NCI-H69 (cell line): ENCODE measurements around the gene NRP2.
A peak's percentile ranks its signal among the peaks of the same experiment; 100 is the strongest.

Experiments used
- DNase-seq: peaks from one replicate; lab custom pipeline; 2025; lab: John Stamatoyannopoulos, UW

NRP2 gene

GRCh38 chr2:205752924-205753323 is 70.6 kb downstream of the NRP2 start:
- DNase-seq: no peak

GRCh38 chr2:205754285-205754923 is 72.1 kb downstream of the NRP2 start:
- peak; percentile 57 for DNase-seq

- peak; percentile 77 for DNase-seq
Observed at GRCh38 chr2:205754924-205755321, 72.6 kb downstream of the NRP2 start.

- DNase-seq: no peak
Observed at GRCh38 chr2:205755923-205756322, 73.6 kb downstream of the NRP2 start.

GRCh38 chr2:205757271-205757670 is 75.0 kb downstream of the NRP2 start:
- DNase-seq: no peak

GRCh38 chr2:205758051-205758450 is 75.8 kb downstream of the NRP2 start:
- peak; percentile 61 for DNase-seq

- DNase-seq: no peak
Observed at GRCh38 chr2:205758500-205758899, 76.2 kb downstream of the NRP2 start.

GRCh38 chr2:205759257-205759656 is 77.0 kb downstream of the NRP2 start:
- DNase-seq: no peak

GRCh38 chr2:205759732-205760131 is 77.4 kb downstream of the NRP2 start:
- no peak for DNase-seq

GRCh38 chr2:205760157-205760556 is 77.9 kb downstream of the NRP2 start:
- DNase-seq: no peak

- peak; percentile 12 for DNase-seq
Observed at GRCh38 chr2:205761421-205761820, 79.1 kb downstream of the NRP2 start.

GRCh38 chr2:205762881-205763280 is 80.6 kb downstream of the NRP2 start:
- peak; percentile 43 for DNase-seq

GRCh38 chr2:205763708-205764211 is 81.5 kb downstream of the NRP2 start:
- DNase-seq: no peak

- DNase-seq: peak; percentile 51
Observed at GRCh38 chr2:205764270-205764746, 82.0 kb downstream of the NRP2 start.

GRCh38 chr2:205765151-205765550 is 82.8 kb downstream of the NRP2 start:
- no peak for DNase-seq

- DNase-seq: peak; percentile 65
Observed at GRCh38 chr2:205766779-205767359, 84.6 kb downstream of the NRP2 start.

GRCh38 chr2:205767617-205768016 is 85.3 kb downstream of the NRP2 start:
- DNase-seq: no peak

GRCh38 chr2:205768341-205768740 is 86.0 kb downstream of the NRP2 start:
- no peak for DNase-seq

- DNase-seq: no peak
Observed at GRCh38 chr2:205768815-205769494, 86.7 kb downstream of the NRP2 start.

GRCh38 chr2:205769495-205769850 is 87.2 kb downstream of the NRP2 start:
- no peak for DNase-seq

GRCh38 chr2:205769879-205770278 is 87.6 kb downstream of the NRP2 start:
- DNase-seq: peak; percentile 89

GRCh38 chr2:205770577-205770976 is 88.3 kb downstream of the NRP2 start:
- DNase-seq: peak; percentile 35

- DNase-seq: no peak
Observed at GRCh38 chr2:205771031-205771430, 88.7 kb downstream of the NRP2 start.
